ENCODE results near the gene ADNP.

GRCh38 chr20:50913690-50914375 lies 17.4 kb downstream of the ADNP start:
- TF ChIP-seq CTCF (IDR thresholded peaks at IDR 0.05) (no peak), POLR2A (IDR thresholded peaks at IDR 0.05) (no peak), POLR2AphosphoS5 (IDR thresholded peaks at IDR 0.05) (no peak), EP300 (IDR thresholded peaks at IDR 0.05) (no peak)
